Endodermal cell (in vitro differentiated cells): ENCODE results near the gene TMEM115. TPM values are rescaled to one million over a fixed set of nuclear protein-coding genes. Genes with fewer than 3 reads are reported as not detected.

Experiments
- DNase-seq: peaks from one replicate; pipeline ENCODE4 v3.0.0-alpha.2; 2017
- H3K27ac ChIP-seq: 2 replicates; pipeline ENCODE4 v1.5.1; 2013; ENCODE audit warnings: mild to moderate bottlenecking, low read depth, low read length, moderate library complexity
- H3K27me3 ChIP-seq: 2 replicates; pipeline ENCODE4 v1.6.1; 2013; ENCODE audit warnings: mild to moderate bottlenecking, low read length, moderate library complexity; ENCODE audit not compliant: insufficient read depth, control insufficient read depth, poor library complexity, severe bottlenecking
- H3K36me3 ChIP-seq: 2 replicates; pipeline ENCODE4 v1.7.0; 2013; ENCODE audit warnings: mild to moderate bottlenecking, low read length, moderate library complexity; ENCODE audit not compliant: control insufficient read depth, insufficient read depth
- H3K4me1 ChIP-seq: one replicate; pipeline ENCODE4 v1.7.0; 2013; ENCODE audit warnings: low read length; ENCODE audit not compliant: control insufficient read depth, insufficient read depth
- H3K4me3 ChIP-seq: 2 replicates; pipeline ENCODE4 v1.5.1; 2013; ENCODE audit warnings: mild to moderate bottlenecking, low read length, moderate library complexity
- H3K9ac ChIP-seq: 2 replicates; pipeline ENCODE4 v1.6.1; 2013; ENCODE audit warnings: mild to moderate bottlenecking, low read length, moderate library complexity; ENCODE audit not compliant: poor library complexity, severe bottlenecking; ENCODE audit errors: extremely low read depth
- H3K9me3 ChIP-seq: 2 replicates; pipeline ENCODE4 v1.6.1; 2013; ENCODE audit warnings: mild to moderate bottlenecking, low read length, moderate library complexity; ENCODE audit not compliant: control insufficient read depth
- H3K27ac Mint-ChIP-seq: 2 replicates; pipeline ENCODE4 v1.8.0; 2020; ENCODE audit warnings: mixed read lengths
- H3K27me3 Mint-ChIP-seq: 2 replicates; pipeline ENCODE4 v1.8.0; 2021; ENCODE audit warnings: mild to moderate bottlenecking, mixed read lengths; ENCODE audit not compliant: insufficient read depth
- H3K36me3 Mint-ChIP-seq: 2 replicates; pipeline ENCODE4 v1.8.0; 2020; ENCODE audit warnings: low read depth, mixed read lengths
- H3K4me1 Mint-ChIP-seq: 2 replicates; pipeline ENCODE4 v1.8.0; 2020; ENCODE audit warnings: mixed read lengths
- H3K4me3 Mint-ChIP-seq: 2 replicates; pipeline ENCODE4 v1.8.0; 2020; ENCODE audit warnings: mild to moderate bottlenecking, moderate library complexity, mixed read lengths
- H3K9me3 Mint-ChIP-seq: 2 replicates; pipeline ENCODE4 v1.8.0; 2020; ENCODE audit warnings: mild to moderate bottlenecking, mixed read lengths
- CTCF ChIP-seq: fragments of 200-600 bp; sonication (generic); conservative IDR thresholded peaks from 2 replicates; pipeline ENCODE4 v1.5.0; 2021; ENCODE audit warnings: antibody characterized with exemption, mild to moderate bottlenecking
- WGBS, 2 experiments: methylation state at CpG; one replicate each; pipeline versions ENCODE4 v1.1.5 to v1.1.7; 2013; ENCODE audit warnings: missing lambda C conversion rate in 2 of 2, mixed read lengths in 1 of 2; ENCODE audit not compliant: insufficient coverage in 1 of 2, insufficient read length in 1 of 2; 5-methylcytosine and 5-hydroxymethylcytosine counted together
- total RNA-seq, 2 donors: library from RNA; stranded (reverse); fragmentation: NEBNext Ultra II Directional in 1 of 2; extraction: Animal tissue kit (Norgen Biotek cat#: 25700) in 1 of 2; gene quantifications; 2 replicates in 1 of 2; 3 replicates in 1 of 2; pipeline ENCODE4 v1.2.1, GENCODE V29; 2021

Gene TMEM115
- total RNA-seq, 2 donors from 2014 or later: 30.1 to 32.2 TPM

GRCh38 chr3:50396502-50396901, 37.2 kb upstream of the TMEM115 start:
- Histone ChIP-seq H3K27ac (no peak overlapping the region), H3K27me3 (no peaks in the 10 kb centered on the region), H3K4me3 (no peak overlapping the region), H3K9ac (no peak overlapping the region), H3K9me3 (no peaks in the 10 kb centered on the region), H3K4me1 (no peaks in the 10 kb centered on the region), H3K36me3 (no peaks in the 10 kb centered on the region)
- no peak for TF ChIP-seq CTCF
- Mint-ChIP-seq H3K36me3 (no peaks in the 10 kb centered on the region), H3K4me3 (no peak overlapping the region), H3K4me1 (no peaks in the 10 kb centered on the region), H3K27ac (no peak overlapping the region), H3K9me3 (no peaks in the 10 kb centered on the region), H3K27me3 (no peaks in the 10 kb centered on the region)
- no peak for DNase-seq
- WGBS, 2 experiments: 72 to 85% methylated on average over 8 to 10 of the region's 10 CpGs

GRCh38 chr3:50395070-50395860, 35.9 kb upstream of the TMEM115 start:
- no peak for DNase-seq
- Mint-ChIP-seq H3K4me3 (no peak overlapping the region), H3K27ac (no peak overlapping the region), H3K36me3 (no peaks in the 10 kb centered on the region), H3K27me3 (no peaks in the 10 kb centered on the region), H3K4me1 (no peaks in the 10 kb centered on the region), H3K9me3 (no peaks in the 10 kb centered on the region)
- TF ChIP-seq CTCF: no peak
- H3K27ac ChIP-seq: no peak overlapping the region
- no peak overlapping the region for H3K4me3 ChIP-seq
- no peaks in the 10 kb centered on the region for H3K9me3 ChIP-seq
- WGBS, 2 experiments: 91 to 100% methylated on average over 4 to 10 of the region's 10 CpGs
- no peaks in the 10 kb centered on the region for H3K4me1 ChIP-seq
- H3K36me3 ChIP-seq: no peaks in the 10 kb centered on the region
- H3K27me3 ChIP-seq: no peaks in the 10 kb centered on the region
- no peak overlapping the region for H3K9ac ChIP-seq

GRCh38 chr3:50393061-50393460, 33.7 kb upstream of the TMEM115 start:
- Histone ChIP-seq H3K4me3 (no peak overlapping the region), H3K4me1 (no peaks in the 10 kb centered on the region), H3K9ac (no peak overlapping the region), H3K36me3 (no peaks in the 10 kb centered on the region), H3K9me3 (no peaks in the 10 kb centered on the region), H3K27me3 (no peaks in the 10 kb centered on the region), H3K27ac (no peak overlapping the region)
- Mint-ChIP-seq H3K36me3 (no peaks in the 10 kb centered on the region), H3K4me1 (no peaks in the 10 kb centered on the region), H3K27ac (no peak overlapping the region), H3K4me3 (no peak overlapping the region), H3K9me3 (no peaks in the 10 kb centered on the region), H3K27me3 (no peaks in the 10 kb centered on the region)
- no peak for DNase-seq
- no peak for TF ChIP-seq CTCF
- 75 to 88% methylated on average over 2 to 5 of the region's 5 CpGs for WGBS, 2 experiments
